Mucosa of stomach (tissue), 1 donor: ENCODE results near the gene DSC2.
"Not testable (repeated sequence)": the region's sequence is repeated elsewhere in the genome, so short reads cannot be mapped to it uniquely, and the experiment has no call there.

Experiments used
- H3K27me3 ChIP-seq: one replicate; pipeline ENCODE4 v1.7.0; 2013; ENCODE audit warnings: mild to moderate bottlenecking, low read length; ENCODE audit not compliant: control insufficient read depth, insufficient read depth
- H3K36me3 ChIP-seq: one replicate; pipeline ENCODE4 v1.7.0; 2013; ENCODE audit warnings: low read length; ENCODE audit not compliant: control insufficient read depth, insufficient read depth
- H3K4me1 ChIP-seq: one replicate; pipeline ENCODE4 v1.7.0; 2013; ENCODE audit warnings: mild to moderate bottlenecking, low read length; ENCODE audit not compliant: control insufficient read depth, insufficient read depth
- H3K4me3 ChIP-seq: one replicate; pipeline ENCODE4 v1.7.0; 2013; ENCODE audit warnings: low read length
- H3K9ac ChIP-seq: one replicate; pipeline ENCODE4 v1.7.0; 2013; ENCODE audit warnings: mild to moderate bottlenecking, low read length, moderate library complexity
- H3K9me3 ChIP-seq: one replicate; pipeline ENCODE4 v1.7.0; 2013; ENCODE audit warnings: mild to moderate bottlenecking, low read length, moderate library complexity; ENCODE audit not compliant: control insufficient read depth
- donor health status: Pancreatic carcinoma.

The DSC2 gene

DNA sequence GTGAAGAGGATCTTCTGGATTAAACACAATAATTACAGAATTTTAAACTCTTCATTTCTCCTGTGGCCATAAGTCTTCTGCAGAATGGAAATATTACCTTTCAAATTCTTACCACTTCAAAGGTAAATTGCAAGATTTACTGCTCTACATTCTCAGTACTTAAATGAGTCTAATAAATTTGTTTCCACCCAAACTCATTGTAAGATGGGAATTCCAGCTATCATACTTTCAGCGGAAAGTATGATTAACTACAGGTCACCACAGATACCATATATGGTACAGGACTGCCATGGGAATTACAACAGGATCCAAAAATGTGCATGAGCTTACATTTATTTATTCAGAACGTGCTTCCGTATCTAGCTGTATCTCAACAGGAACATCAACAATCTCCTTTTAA is 62.8 kb downstream of the DSC2 start:
- Histone ChIP-seq H3K4me1 (peaks cover 19% of the 10 kb centered on the region), H3K9ac (no peak overlapping the region), H3K36me3 (no peaks in the 10 kb centered on the region), H3K9me3 (no peaks in the 10 kb centered on the region), H3K27me3 (peaks cover 54% of the 10 kb centered on the region), H3K4me3 (no peak overlapping the region)

DNA sequence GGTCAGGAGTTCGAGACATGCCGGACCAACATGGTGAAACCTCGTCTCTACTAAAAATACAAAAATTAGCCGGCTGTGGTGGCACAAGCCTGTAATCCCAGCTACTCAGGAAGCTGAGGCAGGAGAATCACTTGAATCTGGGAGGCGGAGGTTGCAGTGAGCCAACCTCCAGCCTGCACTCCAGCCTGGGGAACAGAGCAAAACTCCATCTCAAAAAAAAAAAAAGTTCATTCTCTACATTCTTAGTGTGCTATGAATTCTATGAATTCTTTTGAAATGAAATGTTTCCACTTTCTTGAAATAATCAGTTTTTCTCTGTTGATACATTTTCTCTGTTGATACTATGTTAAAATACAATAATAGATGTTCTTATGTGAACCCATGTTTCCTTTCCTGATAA is 64.5 kb downstream of the DSC2 start:
- not testable (repeated sequence) for H3K4me3 ChIP-seq, H3K9me3 ChIP-seq, H3K9ac ChIP-seq, H3K36me3 ChIP-seq
- Histone ChIP-seq H3K4me1 (peaks cover 19% of the 10 kb centered on the region), H3K27me3 (peaks cover 36% of the 10 kb centered on the region)

DNA sequence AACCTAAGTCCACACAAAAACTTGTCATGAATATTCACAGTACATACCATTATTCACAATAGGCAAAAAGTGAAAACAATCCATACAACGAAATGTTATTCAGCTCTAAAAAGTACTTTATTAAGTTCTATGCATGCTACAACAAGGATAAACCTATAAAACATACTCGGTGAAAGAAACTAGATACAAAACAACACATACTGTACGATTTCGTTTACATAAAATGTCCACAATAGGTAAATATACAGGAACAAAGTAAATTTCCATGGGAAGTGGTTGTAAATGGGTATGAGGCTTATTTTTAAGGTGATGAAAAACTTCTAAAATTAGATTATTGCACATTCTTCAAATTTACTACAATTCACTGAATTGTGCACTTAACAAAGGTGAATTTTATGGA is 67.7 kb downstream of the DSC2 start:
- Histone ChIP-seq H3K4me3 (no peak overlapping the region), H3K4me1 (no peaks in the 10 kb centered on the region), H3K27me3 (peaks cover 5% of the 10 kb centered on the region), H3K36me3 (no peaks in the 10 kb centered on the region), H3K9ac (no peak overlapping the region), H3K9me3 (no peaks in the 10 kb centered on the region)

DNA sequence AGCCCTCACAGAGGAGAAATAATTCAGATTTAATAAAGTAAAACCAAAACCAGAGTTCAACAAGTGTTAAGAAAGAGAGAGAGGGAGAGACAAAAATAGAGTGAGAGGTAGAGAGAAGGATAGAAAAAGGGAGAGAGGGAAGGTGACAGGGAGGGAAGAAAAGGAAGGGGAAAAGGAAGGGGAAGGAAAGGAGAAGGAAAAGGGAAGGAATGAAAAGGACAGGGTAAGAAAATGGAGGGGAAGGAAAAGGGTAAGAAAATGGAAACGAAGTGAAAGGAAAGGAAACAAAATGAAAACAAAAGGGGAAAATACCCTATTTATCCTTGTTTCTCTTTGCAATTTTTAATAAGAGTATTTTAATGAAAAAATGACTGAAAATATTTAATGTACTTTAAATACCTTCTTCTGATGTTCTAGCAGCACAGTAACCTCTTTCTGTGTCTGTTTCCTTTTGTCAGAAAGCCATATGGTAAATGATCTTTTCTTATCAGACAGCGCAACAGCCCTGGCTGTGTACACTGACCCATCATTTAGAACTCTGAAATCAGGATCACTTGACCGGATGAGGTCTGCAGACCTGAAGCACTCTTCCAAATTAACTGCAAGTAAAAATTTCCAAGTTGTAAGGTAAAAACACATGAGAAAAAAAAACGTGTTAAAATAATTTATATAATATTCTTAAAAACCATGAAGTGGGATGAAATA is 71.5 kb downstream of the DSC2 start:
- Histone ChIP-seq H3K36me3 (no peaks in the 10 kb centered on the region), H3K4me1 (no peaks in the 10 kb centered on the region), H3K9me3 (no peaks in the 10 kb centered on the region), H3K4me3 (no peak overlapping the region), H3K27me3 (no peaks in the 10 kb centered on the region), H3K9ac (no peak overlapping the region)

DNA sequence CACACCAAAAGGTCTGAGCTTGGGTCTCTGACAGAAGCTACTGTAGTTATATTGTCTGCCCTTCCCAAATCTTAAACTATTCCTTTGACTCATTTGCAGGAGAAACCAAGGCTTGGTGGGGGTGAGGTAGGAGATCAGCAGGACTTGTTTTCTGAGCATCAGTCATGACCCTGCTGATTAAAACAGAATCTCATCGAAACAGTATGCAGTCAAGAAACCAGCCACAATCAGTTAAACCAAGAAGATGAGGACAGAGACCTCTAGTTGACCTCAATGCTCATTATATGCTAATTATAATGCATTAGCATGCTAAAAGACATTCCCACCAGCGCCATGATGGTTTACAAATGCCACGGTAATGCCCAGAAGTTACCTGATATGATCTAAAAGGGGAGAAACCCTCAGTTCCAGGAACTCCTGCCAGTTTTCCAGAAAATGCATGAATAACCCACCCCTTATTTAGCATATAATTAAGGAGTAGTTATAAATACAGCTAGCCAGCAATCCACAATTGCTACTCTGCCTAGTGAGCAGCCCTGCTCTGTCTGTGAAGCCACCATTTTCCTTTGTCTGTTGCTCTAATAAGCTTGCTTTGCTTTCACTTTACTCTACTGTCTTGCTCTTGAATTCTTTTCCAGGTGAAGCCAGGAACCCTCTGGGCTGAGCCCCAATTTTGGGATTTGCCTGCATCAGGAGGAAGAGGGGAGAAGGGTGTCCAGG is 86.3 kb downstream of the DSC2 start:
- no peaks in the 10 kb centered on the region for H3K27me3 ChIP-seq
- no peak overlapping the region for H3K9ac ChIP-seq
- H3K9me3 ChIP-seq, result no peaks in the 10 kb centered on the region
- no peak overlapping the region for H3K4me3 ChIP-seq
- no peaks in the 10 kb centered on the region for H3K4me1 ChIP-seq
- no peaks in the 10 kb centered on the region for H3K36me3 ChIP-seq

DNA sequence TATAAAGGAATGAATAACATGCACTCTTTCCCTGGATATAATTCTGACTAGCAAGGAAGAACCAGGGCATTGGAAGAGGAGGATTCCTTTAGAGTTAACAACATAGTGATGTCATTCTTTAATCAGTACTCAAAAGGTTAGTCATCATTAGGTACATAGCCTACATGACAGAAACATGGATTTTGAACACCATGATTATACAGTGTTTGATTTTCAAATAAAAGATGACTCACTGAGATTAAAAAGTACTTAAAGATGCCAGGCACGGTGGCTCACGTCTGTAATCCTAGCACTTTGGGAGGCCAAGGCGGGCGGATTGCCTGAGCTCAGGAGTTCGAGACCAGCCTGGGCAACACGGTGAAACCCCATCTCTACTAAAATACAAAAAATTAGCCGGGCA is 90.8 kb downstream of the DSC2 start:
- H3K4me3 ChIP-seq, H3K9me3 ChIP-seq, H3K36me3 ChIP-seq, H3K4me1 ChIP-seq, H3K27me3 ChIP-seq, H3K9ac ChIP-seq: not testable (repeated sequence)

DNA sequence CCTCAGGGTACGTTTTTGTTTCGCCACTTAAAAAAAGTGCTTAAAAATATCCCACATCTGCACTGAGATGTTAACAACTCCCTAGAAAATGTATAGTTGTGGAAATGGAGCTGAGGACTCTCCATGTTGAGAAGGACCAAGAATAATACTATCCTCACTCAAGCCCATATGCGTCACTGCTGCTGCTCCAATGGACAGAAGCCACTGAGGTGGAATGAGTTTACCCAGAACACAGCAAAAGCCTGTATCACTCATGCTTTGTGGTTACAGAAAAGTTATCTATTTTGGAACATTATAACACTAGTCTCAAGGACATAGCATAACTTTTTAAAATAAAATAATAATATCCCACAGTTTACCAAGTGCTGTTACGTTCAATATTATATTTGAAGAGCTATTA is 91.6 kb downstream of the DSC2 start:
- H3K4me3 ChIP-seq, result no peak overlapping the region
- no peaks in the 10 kb centered on the region for H3K36me3 ChIP-seq
- no peaks in the 10 kb centered on the region for H3K4me1 ChIP-seq
- no peaks in the 10 kb centered on the region for H3K9me3 ChIP-seq
- no peaks in the 10 kb centered on the region for H3K27me3 ChIP-seq
- H3K9ac ChIP-seq, result no peak overlapping the region
